Stimulated activated CD4-positive, alpha-beta T cell treated with anti-CD3 and anti-CD28 coated beads, Interleukin-12 subunit alpha, Interleukin-12 subunit beta, amount 100 ng/mL, for 48 hours (primary cell): ENCODE results near the gene CRIP1.

Experiments
- DNase-seq, 3 donors: peaks; one replicate each; pipeline ENCODE4 v3.0.0-alpha.2; 2020; ENCODE audit warnings: low read depth in 2 of 3, low spot score in 1 of 3

Gene CRIP1

DNA sequence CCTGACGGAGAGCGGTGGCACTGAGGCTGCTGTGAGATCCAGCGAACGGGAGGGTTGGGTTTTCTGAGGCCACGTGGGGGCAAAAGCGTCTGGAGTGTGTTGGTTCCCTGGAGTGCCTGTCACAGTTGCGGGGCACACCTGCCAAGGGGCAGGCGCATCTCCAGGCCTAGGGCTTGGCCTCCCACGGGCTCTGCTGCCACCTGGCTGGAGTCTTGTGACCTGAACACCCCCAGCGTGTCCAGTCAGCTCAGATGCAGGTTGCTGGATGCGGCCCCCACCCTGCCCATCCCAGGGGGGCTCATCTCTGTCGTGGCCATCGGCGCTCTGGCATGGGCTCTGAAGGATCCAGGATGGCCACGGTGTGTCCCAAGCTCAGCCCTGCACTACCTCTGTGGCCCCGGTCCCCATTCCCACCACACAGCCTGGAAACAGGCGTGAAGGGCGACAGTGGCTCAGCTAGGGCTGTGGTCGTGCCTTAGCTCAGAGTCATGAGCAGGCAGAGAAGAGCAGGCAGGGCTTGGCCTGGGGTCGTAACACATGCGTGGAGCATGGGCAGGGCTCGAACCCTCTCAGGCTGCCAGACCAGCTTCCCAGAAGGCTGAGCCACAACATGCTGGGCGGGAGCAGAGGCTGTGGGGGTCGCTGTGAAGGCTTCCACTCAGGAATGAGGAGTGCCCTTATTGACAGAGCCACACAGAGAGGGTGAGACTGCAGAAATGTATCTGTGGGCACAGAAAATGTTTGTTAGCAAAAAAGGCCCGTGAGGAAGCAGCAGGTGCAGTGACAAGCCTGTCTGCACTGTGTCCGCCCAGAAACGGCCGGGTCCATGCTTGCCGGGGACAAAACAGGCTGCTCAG, 35.6 kb upstream of the CRIP1 start:
- no peak for DNase-seq

DNA sequence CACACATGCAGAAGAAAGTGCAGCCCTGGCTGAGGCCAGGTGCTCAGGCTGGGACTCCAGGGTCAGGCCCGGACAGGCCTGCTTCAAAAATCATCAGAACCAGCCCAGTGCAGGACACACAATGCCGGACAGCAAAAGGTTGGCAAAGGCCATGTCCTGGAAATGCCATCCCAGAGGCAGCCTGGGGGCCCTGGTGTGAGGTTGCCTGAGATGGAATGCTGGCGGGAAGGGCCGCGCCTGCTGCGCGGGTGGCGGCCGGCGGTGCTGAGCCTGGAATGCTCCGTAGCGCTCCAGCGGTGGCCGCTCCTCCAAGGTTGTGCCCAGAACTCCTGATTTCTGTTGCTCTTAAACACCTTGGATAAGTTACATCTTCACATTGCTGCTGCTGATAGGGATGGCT, 33.7 kb upstream of the CRIP1 start:
- no peak for DNase-seq

DNA sequence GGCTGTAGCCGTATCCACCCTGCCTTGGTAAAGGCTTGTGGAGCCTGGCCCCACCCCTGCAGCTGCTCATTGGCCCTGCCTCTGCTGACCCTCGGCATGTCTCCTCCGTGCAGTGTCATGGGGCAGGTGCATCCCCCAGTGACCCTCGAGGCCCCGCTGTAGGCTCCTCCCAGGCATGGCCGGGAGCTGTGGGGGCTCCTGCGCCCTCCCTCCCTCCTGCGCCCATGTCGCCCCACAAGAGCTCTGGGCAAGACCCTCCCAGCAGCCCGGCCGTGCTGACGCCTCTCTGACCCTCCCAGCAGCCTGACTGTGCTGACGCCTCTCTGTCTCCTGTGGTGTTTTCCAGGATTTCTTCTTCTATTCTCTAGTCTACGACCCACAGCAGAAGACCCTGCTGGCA, 32.8 kb upstream of the CRIP1 start:
- no peak for DNase-seq

DNA sequence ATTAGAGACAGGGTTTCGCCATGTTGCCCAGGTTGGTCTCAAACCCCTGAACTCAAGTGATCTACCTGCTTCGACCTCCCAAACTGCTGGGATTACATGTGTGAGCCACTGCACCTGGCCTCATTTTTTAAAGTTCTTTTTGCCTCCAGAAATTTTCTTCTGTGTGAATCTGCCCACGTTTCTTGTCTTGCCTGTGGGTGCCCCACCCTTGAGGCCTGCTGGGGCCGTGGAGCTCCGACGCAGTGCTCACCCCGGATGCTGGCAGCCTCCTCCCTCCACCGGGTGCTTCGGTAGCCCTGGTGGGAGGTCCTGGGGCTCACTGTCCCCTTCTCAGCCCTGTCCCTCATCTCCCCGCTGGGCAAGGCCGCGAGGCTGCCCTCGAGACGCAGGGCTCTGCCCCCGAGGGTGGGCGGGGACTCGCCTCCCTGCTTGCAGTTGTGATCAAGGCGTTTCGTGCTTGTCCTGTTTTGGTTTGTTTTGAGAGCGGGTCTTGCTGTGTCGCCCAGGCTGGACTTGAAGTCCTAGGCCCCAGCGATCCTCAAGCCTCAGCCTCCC, 31.5 kb upstream of the CRIP1 start:
- DNase-seq, result no peak

DNA sequence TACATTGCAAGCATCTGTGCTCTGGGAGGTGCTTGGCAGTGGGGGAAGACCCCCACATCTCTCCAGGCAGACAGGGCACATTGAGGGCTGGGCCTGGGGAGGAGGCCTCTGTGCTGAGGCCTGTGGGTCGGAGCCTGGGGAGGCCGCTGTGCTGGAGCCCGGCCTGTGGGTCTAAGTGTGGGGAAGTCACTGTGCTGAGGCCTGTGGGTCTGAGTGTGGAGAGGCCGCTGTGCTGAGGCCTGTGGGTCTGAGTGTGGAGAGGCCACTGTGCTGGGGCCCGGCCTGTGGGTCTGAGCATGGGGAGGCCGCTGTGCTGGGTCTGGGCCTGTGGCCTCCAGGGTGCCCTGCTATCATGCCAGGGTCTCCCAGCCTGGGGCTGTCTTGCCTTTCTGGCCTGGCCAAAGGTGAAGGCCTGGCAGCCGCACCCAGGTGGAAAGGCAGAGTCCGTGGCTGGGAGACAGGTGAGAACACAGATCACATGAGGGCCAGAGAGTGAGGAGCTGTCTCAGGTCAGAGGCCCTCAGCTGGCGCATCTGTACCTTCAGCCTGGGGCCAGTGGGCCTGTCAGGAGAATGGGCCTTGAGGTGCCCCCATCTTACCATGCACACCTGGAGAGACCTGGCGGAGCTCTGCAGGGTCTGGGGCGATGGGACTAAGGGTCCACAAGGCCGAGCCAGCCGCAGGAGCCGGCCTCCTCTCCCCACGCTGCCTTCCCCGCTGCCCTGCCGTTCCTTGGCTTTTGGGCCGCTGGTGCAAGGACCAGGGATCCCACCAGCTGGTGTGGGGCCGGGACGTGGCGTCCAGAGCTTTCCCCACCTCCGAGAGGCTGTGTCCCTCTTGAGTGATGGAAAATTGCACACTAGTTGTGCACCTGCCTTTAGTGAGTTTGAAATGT, 30.7 kb upstream of the CRIP1 start:
- no peak for DNase-seq

DNA sequence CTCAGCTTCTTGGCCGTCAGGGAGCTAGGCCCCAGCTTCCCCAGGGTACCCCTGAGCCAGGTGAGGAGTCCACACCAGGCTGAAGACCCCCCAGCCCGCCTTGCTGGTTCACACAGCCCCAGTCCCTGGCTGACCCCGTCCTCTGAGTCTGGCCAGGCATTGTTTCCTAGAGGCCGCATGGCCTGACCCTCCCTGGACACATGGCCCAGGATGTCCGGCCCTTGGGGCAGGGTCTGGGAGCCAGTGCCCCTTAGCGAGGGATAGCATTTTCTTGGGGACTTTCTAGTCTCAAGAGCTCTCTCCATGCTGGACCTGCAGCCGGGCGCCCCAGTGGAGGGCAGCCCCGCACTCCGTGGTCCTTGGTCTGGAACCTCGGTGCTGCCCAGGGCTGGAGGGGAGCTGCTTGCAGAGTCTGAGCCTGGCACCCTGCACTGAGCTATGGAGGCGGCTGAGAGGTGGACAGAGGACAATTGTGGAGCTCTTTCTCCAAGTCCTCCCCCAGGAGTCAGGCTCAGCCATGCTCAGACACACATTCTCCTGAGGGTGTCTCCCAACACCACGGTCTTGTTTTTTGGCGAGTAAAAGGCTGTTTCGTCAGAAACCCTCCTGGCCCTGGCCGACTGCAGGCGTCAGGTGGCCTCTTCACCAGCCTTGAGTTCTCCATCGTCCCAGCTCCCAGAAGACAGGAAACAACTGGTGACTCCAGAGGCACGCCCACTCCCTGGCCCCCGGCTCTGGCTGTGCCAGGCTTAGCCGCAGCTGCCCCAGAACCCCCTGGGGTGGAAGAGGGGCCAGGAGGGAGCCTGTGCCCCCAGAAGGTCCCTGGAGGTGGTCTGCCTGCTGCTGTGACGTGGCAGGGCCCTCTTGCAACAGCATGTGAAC, 29.7 kb upstream of the CRIP1 start:
- DNase-seq, result no peak

DNA sequence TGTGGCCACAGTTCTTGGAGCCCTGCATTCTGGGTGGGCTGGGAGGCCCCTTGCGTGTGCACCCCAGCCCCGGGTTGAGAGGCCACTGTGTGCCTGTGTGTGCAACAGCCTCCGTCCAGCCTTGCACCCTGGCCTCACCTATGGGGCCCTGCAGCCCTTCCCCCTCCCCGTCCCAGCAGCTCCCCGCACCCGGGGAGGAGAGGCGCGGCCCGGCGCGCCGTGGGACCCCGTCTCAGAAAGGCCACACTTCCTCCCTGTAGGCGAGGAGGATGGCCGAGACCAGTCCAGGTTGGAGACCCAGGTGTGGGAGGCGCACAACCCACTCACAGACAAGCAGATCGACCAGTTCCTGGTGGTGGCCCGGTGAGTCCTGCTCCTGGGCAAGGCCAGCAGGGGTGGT, 28.7 kb upstream of the CRIP1 start:
- DNase-seq, result no peak

DNA sequence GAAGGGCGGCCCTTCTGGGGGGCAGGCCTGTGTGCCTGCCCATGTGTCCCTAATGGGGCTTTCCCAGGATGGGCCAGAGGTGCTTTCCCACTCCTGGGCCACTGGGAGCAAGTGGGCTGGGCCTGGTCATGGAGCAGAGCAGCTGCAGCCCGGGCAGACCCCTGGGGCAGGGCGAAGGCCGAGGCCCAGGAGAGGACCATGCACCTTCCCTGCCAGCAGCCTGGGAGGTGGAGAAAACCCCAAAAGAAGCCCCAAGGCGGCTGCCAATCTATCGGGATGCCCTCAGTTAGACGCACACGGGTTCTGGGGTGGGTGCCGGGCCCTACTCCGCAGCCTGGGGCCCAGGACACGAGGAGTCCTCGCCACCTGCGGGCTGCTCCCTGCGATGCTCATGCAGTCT, 28.1 kb upstream of the CRIP1 start:
- no peak for DNase-seq

DNA sequence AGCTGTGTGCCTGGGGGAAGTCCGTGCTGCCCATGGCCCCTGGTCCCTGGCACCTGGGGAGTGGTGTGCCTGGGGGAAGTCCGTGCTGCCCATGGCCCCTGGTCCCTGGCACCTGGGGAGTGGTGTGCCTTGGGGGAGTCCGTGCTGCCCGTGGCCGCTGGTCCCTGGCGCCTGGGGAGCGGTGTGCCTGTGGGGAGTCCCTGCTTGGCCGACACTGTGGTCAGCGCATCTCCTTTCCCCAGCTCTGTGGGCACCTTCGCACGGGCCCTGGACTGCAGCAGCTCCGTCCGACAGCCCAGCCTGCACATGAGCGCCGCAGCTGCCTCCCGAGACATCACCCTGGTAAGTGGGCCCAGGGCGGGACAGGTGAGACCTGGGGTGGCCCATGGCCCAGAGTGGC, 26.6 kb upstream of the CRIP1 start:
- DNase-seq, result no peak

DNA sequence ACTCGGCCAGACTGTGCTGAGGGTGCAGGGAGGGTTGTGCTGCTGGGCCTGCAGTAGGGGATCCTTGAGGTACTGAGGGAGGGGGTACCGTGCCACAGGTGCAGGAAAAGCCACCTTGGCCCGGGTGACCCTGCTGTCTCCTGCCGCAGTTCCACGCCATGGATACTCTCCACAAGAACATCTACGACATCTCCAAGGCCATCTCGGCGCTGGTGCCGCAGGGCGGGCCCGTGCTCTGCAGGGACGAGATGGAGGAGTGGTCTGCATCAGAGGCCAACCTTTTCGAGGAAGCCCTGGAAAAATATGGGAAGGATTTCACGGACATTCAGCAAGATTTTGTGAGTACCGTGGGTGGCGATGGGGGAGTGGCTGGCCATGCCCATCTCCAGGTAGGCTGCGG, 26.1 kb upstream of the CRIP1 start:
- no peak for DNase-seq

DNA sequence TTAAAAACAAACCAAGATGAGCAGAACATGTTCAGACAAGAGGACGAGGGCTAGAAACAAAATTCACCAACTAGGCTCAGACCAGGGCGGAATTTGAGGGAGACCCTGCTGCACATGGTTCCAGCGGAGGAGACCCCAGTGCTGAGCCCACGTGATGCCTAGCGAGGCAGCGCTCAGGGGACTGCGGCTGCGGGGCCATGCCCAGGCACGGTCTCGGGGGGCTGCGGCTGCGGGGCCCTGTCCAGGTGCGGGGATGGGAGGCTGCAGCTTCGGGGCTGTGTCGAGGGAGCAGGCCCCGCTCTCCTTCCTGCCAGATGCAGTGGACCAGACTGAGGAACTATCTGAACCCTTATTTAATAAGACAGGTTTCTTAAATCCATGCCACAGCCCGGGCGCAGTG, 24.8 kb upstream of the CRIP1 start:
- DNase-seq, result no peak

DNA sequence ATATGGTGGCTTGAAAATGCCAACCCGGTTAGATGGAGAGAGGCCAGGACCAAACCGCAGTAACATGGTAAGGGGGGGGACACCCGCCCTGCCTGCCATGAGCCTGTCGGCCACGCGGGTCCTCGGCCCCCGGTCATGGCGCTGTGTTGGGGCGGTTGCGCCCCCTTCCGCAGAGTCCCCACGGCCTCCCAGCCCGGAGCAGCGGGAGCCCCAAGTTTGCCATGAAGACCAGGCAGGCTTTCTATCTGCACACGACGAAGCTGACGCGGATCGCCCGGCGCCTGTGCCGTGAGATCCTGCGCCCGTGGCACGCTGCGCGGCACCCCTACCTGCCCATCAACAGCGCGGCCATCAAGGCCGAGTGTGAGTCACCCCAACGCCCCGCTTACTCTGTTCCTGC, 22.2 kb upstream of the CRIP1 start:
- DNase-seq, result no peak

DNA sequence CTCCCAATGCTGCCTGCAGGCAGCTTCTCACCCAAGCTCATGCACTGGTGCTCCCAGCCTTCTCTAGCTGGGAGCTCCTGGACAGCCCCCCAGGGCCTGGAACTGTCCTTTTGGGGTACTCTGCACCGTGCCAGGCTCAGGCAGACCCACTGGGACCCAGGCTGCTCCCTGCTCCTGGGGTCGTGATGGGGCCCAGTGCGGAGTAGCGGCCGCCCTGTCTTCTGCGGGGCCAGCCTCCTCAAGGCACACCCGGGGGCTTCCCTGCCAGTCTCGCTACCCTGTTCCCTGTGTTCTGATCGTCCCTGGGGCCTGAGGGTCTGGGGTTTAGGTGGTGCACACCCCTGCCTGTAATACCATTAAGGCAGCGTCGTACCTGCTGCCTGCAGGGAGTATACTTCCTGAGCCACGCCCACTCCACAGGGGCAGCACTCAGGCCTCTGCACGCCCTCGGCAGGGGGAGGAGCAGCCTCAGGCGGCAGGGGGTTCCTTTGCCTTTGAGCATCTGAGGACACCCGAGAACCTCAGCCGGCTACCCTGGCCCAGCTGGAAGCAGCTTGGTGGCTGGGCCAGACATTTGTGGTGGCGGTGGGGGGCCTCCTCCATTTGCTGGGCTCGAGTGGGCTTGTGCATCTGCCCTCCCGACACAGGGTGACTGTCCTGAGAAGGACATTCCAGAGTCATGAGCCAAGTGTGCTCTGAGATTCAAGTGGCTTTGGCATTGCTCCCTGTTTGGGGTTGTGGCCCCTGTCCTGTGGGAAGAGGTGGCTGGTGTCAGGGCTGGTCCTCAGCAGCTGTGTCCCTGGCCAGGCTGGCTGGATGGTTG, 21.3 kb upstream of the CRIP1 start:
- DNase-seq, result no peak

DNA sequence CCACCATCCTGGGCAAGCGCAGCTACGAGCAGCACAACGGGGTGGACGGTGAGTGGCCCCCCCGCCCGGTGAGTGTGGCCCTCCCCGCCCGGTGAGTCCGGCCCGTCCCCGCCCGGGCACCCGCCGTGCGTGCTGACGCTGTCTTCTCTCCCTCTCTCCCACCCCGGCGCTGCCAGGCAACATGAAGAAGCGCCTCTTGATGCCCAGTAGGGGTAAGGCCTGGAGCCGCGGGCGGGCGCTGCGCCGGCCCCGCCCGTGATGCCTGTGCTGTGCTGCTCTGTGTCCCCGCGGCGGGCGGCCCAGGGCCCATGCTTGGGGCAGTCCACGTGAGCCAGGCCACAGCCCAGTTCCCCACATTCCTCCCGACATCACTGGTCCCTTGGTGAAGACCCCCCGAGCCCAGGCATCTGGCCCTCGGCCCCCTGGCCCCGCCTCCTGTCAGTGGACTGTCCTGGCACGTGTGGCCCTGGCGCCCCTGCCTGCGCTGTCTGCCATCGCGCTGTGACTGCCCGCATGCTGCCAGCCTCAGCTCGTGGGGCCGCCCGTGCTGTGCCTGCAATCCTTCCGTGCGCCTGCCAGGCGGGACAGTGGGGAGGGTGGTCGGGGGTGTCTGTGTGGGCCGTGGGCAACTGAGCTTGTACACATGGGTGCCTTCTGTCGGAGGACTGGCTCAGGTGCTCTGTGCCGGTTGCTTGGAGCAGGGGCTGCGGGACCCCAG, 20.0 kb upstream of the CRIP1 start:
- no peak for DNase-seq

DNA sequence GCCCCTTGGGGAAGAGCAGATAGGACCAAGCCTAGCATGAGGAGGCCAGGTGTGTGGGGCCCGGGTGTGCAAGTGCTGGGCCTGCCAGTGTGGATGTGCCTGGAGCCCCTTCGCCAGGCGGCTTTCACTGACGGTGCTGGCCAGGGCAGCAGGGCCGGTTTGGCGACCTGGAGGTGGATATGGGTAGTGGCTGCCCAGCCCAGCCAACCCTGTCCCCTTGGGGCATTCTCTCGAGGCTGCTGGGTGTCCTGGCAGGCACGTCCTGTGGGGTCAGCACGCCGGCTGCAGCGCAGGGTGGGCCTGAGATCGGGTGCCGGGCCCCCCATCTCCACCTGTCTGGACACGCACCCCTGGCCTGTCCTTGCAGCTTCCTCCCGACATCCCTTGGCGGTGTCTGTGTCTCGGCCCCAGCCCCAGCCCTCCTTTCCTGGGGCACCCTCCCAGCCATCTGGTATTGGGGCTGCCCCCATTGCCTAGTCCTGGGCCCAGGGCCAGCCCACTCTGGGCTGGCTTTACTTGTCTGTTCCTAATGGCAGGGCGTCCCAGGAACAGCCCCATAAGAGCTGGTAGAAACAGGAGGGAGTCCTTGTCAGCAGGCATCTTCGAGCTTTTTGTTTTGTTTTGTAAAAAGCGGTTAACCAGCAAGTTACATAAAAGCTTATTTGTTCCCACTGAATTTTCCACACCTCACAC, 19.3 kb upstream of the CRIP1 start:
- no peak for DNase-seq

DNA sequence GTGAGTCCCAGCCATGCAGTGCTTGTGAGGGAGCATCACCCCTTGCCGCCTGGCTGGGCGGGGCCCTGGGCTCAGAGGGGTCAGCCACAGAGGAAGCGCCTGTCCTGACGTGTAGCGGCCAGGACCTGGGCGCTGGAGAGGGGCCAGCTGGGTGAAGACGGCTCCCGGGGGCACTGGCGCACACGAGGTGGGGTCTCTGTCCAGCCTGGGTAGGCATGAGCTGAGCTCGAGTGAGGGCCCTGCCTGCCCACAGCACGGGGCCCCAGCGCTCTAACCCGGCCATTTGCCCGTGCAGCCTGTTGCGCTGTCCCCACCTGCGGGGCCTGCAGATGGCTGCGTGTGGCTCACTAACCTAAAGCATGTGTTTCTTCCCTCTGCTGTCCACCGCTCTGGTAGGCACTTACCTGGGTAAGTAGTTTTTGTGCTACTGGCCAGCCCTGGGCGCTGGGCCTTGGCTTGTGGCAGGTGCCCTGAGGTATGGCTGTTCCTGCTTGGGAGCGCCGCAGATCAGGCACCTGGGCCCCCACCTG, 18.7 kb upstream of the CRIP1 start:
- no peak for DNase-seq

DNA sequence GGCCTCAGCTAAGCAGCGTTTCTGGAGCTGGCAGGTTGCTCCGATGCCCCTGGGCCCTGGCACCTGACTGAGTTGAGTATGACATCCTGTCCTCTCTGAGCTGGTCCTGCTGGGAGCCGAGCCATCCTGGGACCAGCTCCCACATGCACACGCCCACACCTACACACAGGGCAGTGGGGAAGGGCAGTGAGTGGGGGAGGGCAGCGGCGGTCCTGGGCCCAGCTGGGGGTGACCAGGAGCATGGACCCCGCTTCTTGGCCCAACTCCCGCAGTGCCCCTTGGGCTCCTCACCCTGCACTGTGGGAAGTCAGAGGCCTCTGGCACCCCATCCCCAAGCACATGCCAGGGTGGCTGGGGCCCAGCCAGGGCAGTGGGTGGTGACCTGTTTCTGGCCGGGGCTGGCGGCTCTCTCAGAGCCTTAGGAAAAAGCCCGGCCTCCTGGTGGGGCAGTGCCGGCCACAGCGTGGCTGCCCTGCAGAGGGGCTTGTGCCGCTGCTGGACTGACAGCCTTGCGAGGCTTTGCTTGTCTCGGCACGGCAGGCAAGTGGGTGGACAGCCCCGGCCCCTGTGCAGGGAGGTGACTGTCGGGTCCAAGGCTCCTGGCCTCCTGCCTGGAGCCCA, 18.0 kb upstream of the CRIP1 start:
- DNase-seq, result no peak
